WTC11 (cell line): Measurements from ENCODE around the gene C16orf74.

Source experiments
- ATF3 ChIP-seq: sonication (generic); formaldehyde crosslinking; conservative IDR thresholded peaks from 2 replicates; pipeline ENCODE4 v1.8.1; 2022; ENCODE audit warnings: mild to moderate bottlenecking, missing genetic modification reagents
- CTCF ChIP-seq: fragments of 200-600 bp; IDR thresholded peaks from 2 replicates; pipeline ENCODE4 v1.8.0; 2022; ENCODE audit warnings: antibody characterized with exemption
- EMX1 ChIP-seq: fragments of 250-450 bp; sonication (Bioruptor Pico); IDR thresholded peaks from 2 replicates; pipeline ENCODE4 v1.8.0; 2021; ENCODE audit warnings: mild to moderate bottlenecking
- FOXP1 ChIP-seq: sonication (generic); formaldehyde crosslinking; IDR thresholded peaks from 2 replicates; pipeline ENCODE4 v1.8.0; 2022; ENCODE audit warnings: missing genetic modification reagents, mild to moderate bottlenecking, moderate library complexity, borderline replicate concordance
- MYBL2 ChIP-seq: sonication (generic); formaldehyde crosslinking; IDR thresholded peaks from 2 replicates; pipeline ENCODE4 v1.8.1; 2023; ENCODE audit warnings: mild to moderate bottlenecking, moderate library complexity, missing genetic modification reagents
- RORB ChIP-seq: fragments of 250-450 bp; sonication (Bioruptor Pico); IDR thresholded peaks from 2 replicates; pipeline ENCODE4 v1.9.0; 2021; ENCODE audit warnings: mild to moderate bottlenecking
- ZNF281 ChIP-seq: sonication (generic); formaldehyde crosslinking; IDR thresholded peaks from 2 replicates; pipeline ENCODE4 v1.8.0; 2023; ENCODE audit warnings: mild to moderate bottlenecking, missing genetic modification reagents

GRCh38 chr16:85704900-85705846, 45.7 kb downstream of the C16orf74 start:
- TF ChIP-seq RORB (CRISPR knock-in tag) (no peak), CTCF (no peak), MYBL2 (no peak), EMX1 (no peak), ATF3 (CRISPR knock-in tag) (no peak), FOXP1 (CRISPR knock-in tag) (no peak), ZNF281 (CRISPR knock-in tag) (no peak)
